Psoas muscle (tissue), 8 donors: Measurements from ENCODE around the gene DCBLD2. TPM values are rescaled to one million over a fixed set of nuclear protein-coding genes. Genes with fewer than 3 reads are reported as not detected.

Experiments
- ATAC-seq, 4 donors: fragments of 200-7000 bp; cut with Tn5 transposase; one replicate each; pipeline ENCODE4 v1.9.1; 2020; ENCODE audit warnings: moderate library complexity in 3 of 4, mild to moderate bottlenecking in 2 of 4
- DNase-seq, 2 donors: peaks; one replicate each; pipeline ENCODE4 v3.0.0-alpha.2; 2020
- H3K27ac ChIP-seq: fragments of 200-600 bp; one replicate; pipeline ENCODE4 v1.8.0; 2022
- H3K27me3 ChIP-seq, 3 donors: fragments of 200-600 bp in 1 of 3; one replicate each; pipeline versions ENCODE4 v1.6.1 to v1.8.0; 2013 to 2022; ENCODE audit warnings: low read length in 2 of 3, mild to moderate bottlenecking in 2 of 3, moderate library complexity in 1 of 3; ENCODE audit not compliant: insufficient read depth in 3 of 3
- H3K36me3 ChIP-seq, 2 donors: fragments of 200-600 bp in 1 of 2; one replicate each; pipeline versions ENCODE4 v1.6.1 to v1.8.0; 2013 to 2022; ENCODE audit warnings: low read depth in 1 of 2, mild to moderate bottlenecking in 1 of 2, moderate library complexity in 1 of 2; ENCODE audit not compliant: insufficient read depth in 1 of 2
- H3K4me1 ChIP-seq: fragments of 200-600 bp; one replicate; pipeline ENCODE4 v1.8.0; 2022
- H3K4me3 ChIP-seq: fragments of 200-600 bp; one replicate; pipeline ENCODE4 v1.8.0; 2022; ENCODE audit warnings: mild to moderate bottlenecking
- H3K9me3 ChIP-seq: fragments of 200-600 bp; one replicate; pipeline ENCODE4 v1.8.0; 2022
- WGBS, 3 donors: extraction: QIAGEN DNeasy Blood & Tissue Kit; methylation state at CpG; one replicate each; pipeline versions ENCODE4 v1.1.6 to v1.1.7; 2013; 5-methylcytosine and 5-hydroxymethylcytosine counted together
- intact Hi-C, 2 donors: fragments of 100-400 bp; cut with DNase I; formaldehyde crosslinking; loops; one replicate each; pipeline versions ENCODE4 v1.11.0 to v1.14.2; 2022
- polyA plus RNA-seq, 3 donors: library from polyadenylated mRNA; stranded (reverse); fragments of 200-250 nt; gene quantifications; one replicate each; pipeline ENCODE4 v1.2.3, GENCODE V29; 2013
- total RNA-seq, 4 donors: library from RNA; stranded (reverse); fragmentation: NEBNext Ultra II Directional in 2 of 4; extraction: Animal tissue kit (Norgen Biotek cat#: 25700) in 2 of 4; gene quantifications; one replicate each; pipeline versions ENCODE4 v1.2.1 to v1.2.4, GENCODE V29; 2021 to 2023
- TF ChIP-seq, protein P1 (sequence below): fragments of 200-600 bp; IDR thresholded peaks from one replicate; pipeline ENCODE4 v1.8.0; 2022; ENCODE audit warnings: antibody characterized with exemption
- donor health status: healthy with polysubstance abuse.
- donor health status: DM: no; HTN: no; CAD: no; lungs with moderate emphysema.
- donor health status: Bipolar disorder and iron deficiency.
- donor health status: healthy.
- donor health status: DM: yes; HTN: yes; CAD: no.
- donor health status: DM: no; HTN: no; CAD: no.
- donor health status: DM: no; HTN: no; CAD: no.
- donor health status: DM: yes; HTN: yes; CAD: no.

Gene DCBLD2
- total and polyA plus RNA-seq, 7 donors: 2.9 to 13.9 (median 5.3) TPM

DNA sequence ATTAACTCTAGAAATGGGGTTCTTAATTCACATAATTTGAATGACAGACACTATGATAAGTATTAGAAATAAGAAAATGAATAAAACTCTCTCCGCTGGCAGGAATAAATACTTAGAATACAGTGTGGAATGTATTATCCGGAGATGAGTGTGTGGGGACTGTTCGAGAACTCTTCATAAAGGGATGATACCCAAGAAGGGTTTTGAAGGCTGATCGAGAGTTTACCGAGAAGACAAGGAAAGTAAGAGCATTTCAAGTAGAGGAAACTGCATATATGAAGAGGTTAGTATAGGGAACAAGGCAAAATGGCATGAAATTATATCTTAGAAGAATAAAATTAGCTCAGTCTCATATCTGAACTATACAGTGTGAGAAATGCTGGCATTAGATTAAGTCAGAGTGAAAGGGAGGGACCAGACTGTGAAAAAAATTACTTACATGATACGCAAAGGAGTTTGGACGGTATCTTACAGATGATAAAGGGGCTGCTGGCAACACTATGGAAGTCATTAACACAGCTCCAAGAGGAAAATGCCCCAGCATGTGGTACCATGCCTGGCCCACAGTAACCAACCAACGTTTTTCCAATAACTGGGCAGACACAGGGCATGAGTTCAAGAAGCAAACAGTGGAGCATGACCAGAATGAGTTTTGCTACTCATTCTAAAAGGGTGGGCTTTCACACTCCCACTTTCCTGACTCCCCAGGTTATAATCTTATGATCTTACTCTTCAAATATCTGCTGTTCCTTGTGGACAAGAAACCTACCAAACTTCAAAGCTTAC, 6.5 kb downstream of the DCBLD2 start:
- ATAC-seq (no peak), DNase-seq (no peak)
- no peak overlapping the region for H3K4me3 ChIP-seq
- no peaks in the 10 kb centered on the region for H3K27me3 ChIP-seq
- H3K4me1 ChIP-seq: peaks cover 18% of the 10 kb centered on the region
- WGBS, 3 donors: 85 to 91% (median 87%) methylated on average over 8 of the region's 8 CpGs
- TF ChIP-seq, protein P1, sequence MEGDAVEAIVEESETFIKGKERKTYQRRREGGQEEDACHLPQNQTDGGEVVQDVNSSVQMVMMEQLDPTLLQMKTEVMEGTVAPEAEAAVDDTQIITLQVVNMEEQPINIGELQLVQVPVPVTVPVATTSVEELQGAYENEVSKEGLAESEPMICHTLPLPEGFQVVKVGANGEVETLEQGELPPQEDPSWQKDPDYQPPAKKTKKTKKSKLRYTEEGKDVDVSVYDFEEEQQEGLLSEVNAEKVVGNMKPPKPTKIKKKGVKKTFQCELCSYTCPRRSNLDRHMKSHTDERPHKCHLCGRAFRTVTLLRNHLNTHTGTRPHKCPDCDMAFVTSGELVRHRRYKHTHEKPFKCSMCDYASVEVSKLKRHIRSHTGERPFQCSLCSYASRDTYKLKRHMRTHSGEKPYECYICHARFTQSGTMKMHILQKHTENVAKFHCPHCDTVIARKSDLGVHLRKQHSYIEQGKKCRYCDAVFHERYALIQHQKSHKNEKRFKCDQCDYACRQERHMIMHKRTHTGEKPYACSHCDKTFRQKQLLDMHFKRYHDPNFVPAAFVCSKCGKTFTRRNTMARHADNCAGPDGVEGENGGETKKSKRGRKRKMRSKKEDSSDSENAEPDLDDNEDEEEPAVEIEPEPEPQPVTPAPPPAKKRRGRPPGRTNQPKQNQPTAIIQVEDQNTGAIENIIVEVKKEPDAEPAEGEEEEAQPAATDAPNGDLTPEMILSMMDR: no peak
- no peaks in the 10 kb centered on the region for H3K36me3 ChIP-seq
- no peak overlapping the region for H3K27ac ChIP-seq
- H3K9me3 ChIP-seq: no peaks in the 10 kb centered on the region
- intact Hi-C loops: loop anchor here in 1 of 2 donors (10.0 kb wide), 1 partner anchor 300 kb away; the partner anchor contains the start of gene CPOX

DNA sequence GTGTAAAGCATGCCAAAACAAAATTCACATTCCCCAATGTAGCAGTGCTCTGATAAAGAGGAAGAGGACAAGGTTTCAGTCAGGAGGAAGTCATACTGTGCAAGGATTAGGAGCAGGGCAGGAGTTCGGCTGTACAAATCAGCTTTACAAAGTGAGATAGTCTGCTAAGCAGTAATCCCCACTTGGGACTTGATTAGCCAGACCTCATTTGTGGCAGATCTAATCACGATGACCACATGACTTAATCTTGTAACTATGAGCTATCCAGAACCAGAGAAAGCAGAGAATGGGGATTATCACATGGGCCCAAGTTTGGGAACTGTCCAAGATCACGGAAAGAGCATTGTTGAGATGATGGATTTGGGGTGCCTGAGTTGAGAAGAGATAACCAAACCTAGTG, 7.8 kb downstream of the DCBLD2 start:
- intact Hi-C loops: loop anchor here in 1 of 2 donors (10.0 kb wide), 1 partner anchor 299 kb away; the partner anchor contains the start of gene CPOX
- Histone ChIP-seq H3K4me3 (no peak overlapping the region), H3K9me3 (no peaks in the 10 kb centered on the region), H3K36me3 (no peaks in the 10 kb centered on the region), H3K27ac (no peak overlapping the region), H3K4me1 (peaks cover 17% of the 10 kb centered on the region), H3K27me3 (no peaks in the 10 kb centered on the region)
- WGBS, 3 donors: 35 to 46% (median 36%) methylated on average over 3 of the region's 3 CpGs
- DNase-seq: no peak
- TF ChIP-seq, protein P1: no peak
- ATAC-seq: no peak

DNA sequence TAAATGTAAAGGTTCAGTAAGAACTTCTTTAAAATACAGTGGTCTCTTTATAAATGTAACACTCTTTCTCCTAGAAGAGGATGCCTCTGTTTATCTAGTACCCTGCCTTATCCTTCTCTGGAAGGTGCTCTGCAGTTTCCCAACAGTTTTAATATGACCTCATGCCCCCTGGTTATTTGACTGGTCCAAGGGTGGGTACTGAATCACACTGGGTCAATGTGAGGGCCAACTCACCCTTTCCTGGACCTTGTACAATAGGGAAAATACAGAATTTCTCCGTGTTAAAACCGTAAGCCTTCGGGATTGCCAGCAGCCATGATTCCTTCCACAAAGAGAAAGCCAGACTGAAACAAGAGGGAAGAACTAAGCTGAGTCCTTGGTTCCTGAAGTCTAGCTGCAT, 9.2 kb downstream of the DCBLD2 start:
- ATAC-seq (no peak), DNase-seq (no peak)
- H3K4me3 ChIP-seq: no peak overlapping the region
- H3K36me3 ChIP-seq: no peaks in the 10 kb centered on the region
- no peaks in the 10 kb centered on the region for H3K27me3 ChIP-seq
- intact Hi-C loops: loop anchor here in 1 of 2 donors (10.0 kb wide), 1 partner anchor 297 kb away; the partner anchor contains the start of gene CPOX
- TF ChIP-seq, protein P1: no peak
- no peaks in the 10 kb centered on the region for H3K9me3 ChIP-seq
- peaks cover 17% of the 10 kb centered on the region for H3K4me1 ChIP-seq
- no peak overlapping the region for H3K27ac ChIP-seq
- WGBS, 3 donors: 86 to 92% (median 89%) methylated on average over 3 of the region's 3 CpGs

DNA sequence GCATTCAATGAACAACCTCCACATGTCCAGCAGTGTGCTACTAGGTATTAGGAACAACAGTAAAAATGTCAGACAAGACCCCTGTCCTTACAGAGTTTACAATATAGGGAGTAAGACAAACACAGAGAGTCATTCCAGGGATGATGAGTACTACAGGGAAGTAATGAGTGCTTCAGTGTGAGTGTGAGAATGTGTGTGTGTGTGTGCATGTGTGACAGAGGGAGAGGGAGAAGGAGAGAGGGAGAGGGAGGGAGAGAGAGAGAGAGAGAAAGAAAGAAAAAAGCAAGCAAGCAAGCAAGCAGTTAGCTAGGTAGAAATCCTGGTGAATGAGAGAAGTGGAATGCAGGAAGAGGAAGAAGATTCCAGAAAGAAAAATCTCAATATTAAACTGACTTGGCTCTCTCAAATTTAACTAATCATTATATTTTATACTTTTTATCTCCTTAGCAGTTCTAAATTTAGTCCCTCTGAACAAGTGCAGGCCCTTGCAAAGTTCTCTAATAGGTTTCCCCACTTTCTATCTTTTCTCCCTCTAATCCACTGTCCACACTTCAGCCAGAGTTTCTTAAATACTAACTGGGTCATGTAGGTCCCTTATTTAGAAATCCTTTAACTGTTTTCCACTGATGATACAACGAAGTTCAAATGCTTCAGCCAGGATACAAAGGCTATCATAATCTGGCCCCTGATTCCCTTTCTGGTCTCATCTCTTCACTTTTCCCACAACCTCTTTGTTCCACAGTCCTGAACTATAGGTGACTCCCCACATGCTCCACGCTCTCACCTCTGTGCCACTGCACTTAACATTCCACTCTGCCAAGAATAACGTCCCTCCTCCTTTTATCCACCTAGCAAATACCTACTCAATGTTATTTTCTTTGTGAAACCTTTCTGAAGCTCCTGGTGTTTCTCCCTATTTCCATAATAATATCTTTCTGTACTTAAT, 10.3 kb downstream of the DCBLD2 start:
- DNase-seq (no peak), ATAC-seq (no peak)
- Histone ChIP-seq H3K27me3 (no peaks in the 10 kb centered on the region), H3K4me3 (no peak overlapping the region), H3K27ac (no peak overlapping the region), H3K36me3 (no peaks in the 10 kb centered on the region), H3K9me3 (no peaks in the 10 kb centered on the region), H3K4me1 (peaks cover 20% of the 10 kb centered on the region)
- TF ChIP-seq, protein P1: no peak
- 54 to 60% (median 60%) methylated on average over 3 of the region's 3 CpGs for WGBS, 3 donors
- intact Hi-C loops: loop anchor here in 1 of 2 donors (10.0 kb wide), 1 partner anchor 296 kb away; the partner anchor contains the start of gene CPOX
